HepG2 (cell line): ENCODE data around the gene ZBTB4. TPM values are rescaled to one million over a fixed set of nuclear protein-coding genes. Genes with fewer than 3 reads are reported as not detected.
A peak's percentile ranks its signal among the peaks of the same experiment; 100 is the strongest.

Experiments
- ATM ChIP-seq: fragments of 450-650 bp; IDR thresholded peaks from 2 replicates; pipeline ENCODE4 v1.7.1; 2017; ENCODE audit warnings: mild to moderate bottlenecking, borderline replicate concordance
- DNMT1 ChIP-seq: sonication (generic); formaldehyde crosslinking; IDR thresholded peaks from 2 replicates; pipeline ENCODE4 v1.5.1; 2020; ENCODE audit warnings: mild to moderate bottlenecking, missing genetic modification reagents
- EEA1 ChIP-seq: sonication (generic); formaldehyde crosslinking; IDR thresholded peaks from 2 replicates; pipeline ENCODE4 v1.5.1; 2020; ENCODE audit warnings: mild to moderate bottlenecking, missing genetic modification reagents, borderline replicate concordance
- EED ChIP-seq: sonication (generic); formaldehyde crosslinking; IDR thresholded peaks from 2 replicates; pipeline ENCODE4 v1.5.0; 2020; ENCODE audit warnings: mild to moderate bottlenecking, missing genetic modification reagents
- GMEB2 ChIP-seq: IDR thresholded peaks from 2 replicates; pipeline ENCODE4 v1.6.1; 2016; ENCODE audit warnings: missing biosample characterization, missing genetic modification reagents, low read depth
- GTF3A ChIP-seq: sonication (generic); formaldehyde crosslinking; conservative IDR thresholded peaks from 2 replicates; pipeline ENCODE4 v1.4.0; 2020; ENCODE audit warnings: mild to moderate bottlenecking, missing genetic modification reagents
- HNF1B ChIP-seq: sonication (generic); formaldehyde crosslinking; IDR thresholded peaks from 2 replicates; pipeline ENCODE4 v1.5.1; 2020; ENCODE audit warnings: mild to moderate bottlenecking, moderate library complexity, missing genetic modification reagents
- KLF15 ChIP-seq: sonication (generic); formaldehyde crosslinking; IDR thresholded peaks from 2 replicates; pipeline ENCODE4 v1.8.1; 2023; ENCODE audit warnings: borderline replicate concordance, mild to moderate bottlenecking, inconsistent platforms, missing genetic modification reagents, mixed read lengths
- NFKB2 ChIP-seq: sonication (generic); formaldehyde crosslinking; IDR thresholded peaks from 2 replicates; pipeline ENCODE4 v1.4.0; 2020; ENCODE audit warnings: missing genetic modification reagents, borderline replicate concordance
- PHF20 ChIP-seq: sonication (generic); formaldehyde crosslinking; IDR thresholded peaks from 2 replicates; pipeline ENCODE4 v1.5.0; 2020; ENCODE audit warnings: mild to moderate bottlenecking, missing genetic modification reagents
- PHF21A ChIP-seq: sonication (generic); formaldehyde crosslinking; IDR thresholded peaks from 2 replicates; pipeline ENCODE4 v1.5.0; 2020; ENCODE audit warnings: mild to moderate bottlenecking, missing genetic modification reagents
- PPARG ChIP-seq: conservative IDR thresholded peaks from 2 replicates; pipeline ENCODE4 v1.6.1; 2016; ENCODE audit warnings: missing biosample characterization, missing genetic modification reagents
- PRDM4 ChIP-seq: sonication (generic); formaldehyde crosslinking; IDR thresholded peaks from 2 replicates; pipeline ENCODE4 v1.9.0; 2021; ENCODE audit warnings: missing genetic modification reagents, borderline replicate concordance
- SKI ChIP-seq: fragments of 450-650 bp; IDR thresholded peaks from one replicate; pipeline ENCODE4 v1.6.1; 2018; ENCODE audit warnings: mild to moderate bottlenecking; ENCODE audit not compliant: partially characterized antibody
- ZBTB38 ChIP-seq: sonication (generic); formaldehyde crosslinking; IDR thresholded peaks from 2 replicates; pipeline ENCODE4 v1.5.1; 2020; ENCODE audit warnings: mild to moderate bottlenecking, missing genetic modification reagents
- ZBTB7A ChIP-seq: sonication (generic); formaldehyde crosslinking; IDR thresholded peaks from 2 replicates; pipeline ENCODE4 v1.8.0; 2022; ENCODE audit warnings: mild to moderate bottlenecking, missing genetic modification reagents
- ZIK1 ChIP-seq: sonication (generic); formaldehyde crosslinking; IDR thresholded peaks from 2 replicates; pipeline ENCODE4 v1.5.0; 2020; ENCODE audit warnings: mild to moderate bottlenecking, low read depth, missing genetic modification reagents, borderline replicate concordance
- ZMYM2 ChIP-seq: sonication (generic); formaldehyde crosslinking; IDR thresholded peaks from 2 replicates; pipeline ENCODE4 v1.8.0; 2022; ENCODE audit warnings: mild to moderate bottlenecking, missing genetic modification reagents
- ZNF329 ChIP-seq: sonication (generic); formaldehyde crosslinking; IDR thresholded peaks from 2 replicates; pipeline ENCODE4 v1.9.0; 2021; ENCODE audit warnings: low read depth, mild to moderate bottlenecking, missing genetic modification reagents
- ZNF598 ChIP-seq: sonication (generic); formaldehyde crosslinking; IDR thresholded peaks from 2 replicates; pipeline ENCODE4 v1.5.1; 2020; ENCODE audit warnings: mild to moderate bottlenecking, missing genetic modification reagents, borderline replicate concordance
- ZNF891 ChIP-seq: sonication (generic); formaldehyde crosslinking; IDR thresholded peaks from 2 replicates; pipeline ENCODE4 v1.5.0; 2020; ENCODE audit warnings: mild to moderate bottlenecking, missing genetic modification reagents
- polyA plus RNA-seq, 8 experiments: library from polyadenylated mRNA; depleted of rRNA in 3 of 8; stranded (reverse) in 7 of 8; unstranded in 1 of 8; fragments of >200 nt; fragmentation: Illumina TruSeq in 4 of 8; extraction: Trizol in 4 of 8; gene quantifications; 2 replicates each; pipeline versions ENCODE4 v1.2.1 to v1.2.3, GENCODE V29; 2011 to 2016; ENCODE audit warnings: low read depth in 4 of 8, missing spikeins in 1 of 8, mixed read lengths in 1 of 8; ENCODE audit not compliant: insufficient read depth in 1 of 8
- total RNA-seq, 5 experiments: library from RNA; depleted of rRNA; stranded (reverse); fragments of >200 nt; fragmentation: Illumina TruSeq; extraction: Trizol; gene quantifications; 2 replicates each; pipeline ENCODE4 v1.2.3, GENCODE V29; 2016; ENCODE audit warnings: low read depth in 1 of 5

The ZBTB4 gene
- total and polyA plus RNA-seq, 2 of the 13 experiments (the other 11 are each of a cell fraction or from before 2014, with no cell fraction given), result 4.3 to 7.4 TPM

GRCh38 chr17:7440113-7440833 lies 39.2 kb downstream of the ZBTB4 start (continued):
- TF ChIP-seq ZBTB7A (CRISPR knock-in tag), result no peak
- TF ChIP-seq ATM, result no peak
- 0 out of 2 replicates have a peak, but pooled peaks have one; percentile 30 for TF ChIP-seq HNF1B (CRISPR knock-in tag)
- no peak for TF ChIP-seq PPARG
- no peak for TF ChIP-seq SKI
- TF ChIP-seq EEA1 (CRISPR knock-in tag), result no peak
- no peak for TF ChIP-seq ZMYM2 (CRISPR knock-in tag)
- TF ChIP-seq ZBTB38 (CRISPR knock-in tag), result peak; percentile 67; the same call in 1 of the 2 replicates
- TF ChIP-seq PHF20 (CRISPR knock-in tag), result 0 out of 2 replicates have a peak, but pooled peaks have one; percentile 1
- no peak for TF ChIP-seq KLF15 (CRISPR knock-in tag)
- no peak for TF ChIP-seq DNMT1 (CRISPR knock-in tag)
- no peak for TF ChIP-seq PRDM4 (CRISPR knock-in tag)
- TF ChIP-seq EED (CRISPR knock-in tag), result 0 out of 2 replicates have a peak, but pooled peaks have one; percentile 33
- no peak for TF ChIP-seq GMEB2 (CRISPR knock-in tag)
- TF ChIP-seq NFKB2 (CRISPR knock-in tag), result no peak; the same call in 1 of the 2 replicates
- 0 out of 2 replicates have a peak, but pooled peaks have one; percentile 62 for TF ChIP-seq ZNF891 (CRISPR knock-in tag)
- no peak for TF ChIP-seq GTF3A
- no peak for TF ChIP-seq ZNF598
- TF ChIP-seq PHF21A (CRISPR knock-in tag), result 0 out of 2 replicates have a peak, but pooled peaks have one; percentile 2
- no peak for TF ChIP-seq ZIK1 (CRISPR knock-in tag)
- no peak for TF ChIP-seq ZNF329 (CRISPR knock-in tag)
